GM18868 (cell line): ENCODE results near the gene AK9.
"Not testable (repeated sequence)": the region's sequence is repeated elsewhere in the genome, so short reads cannot be mapped to it uniquely, and the experiment has no call there.

ENCODE experiments used
- ATAC-seq: cut with Tn5 transposase; IDR thresholded peaks from one replicate; pipeline ENCODE4 v1.9.1; 2021; ENCODE audit warnings: mild to moderate bottlenecking, moderate library complexity; ENCODE audit not compliant: unreplicated experiment

The AK9 gene

GRCh38 chr6:109690737-109691621 is at the start of gene AK9, which contains the start of gene FIG4:
Gene AK9 (minus strand): TSS chr6:109691202. CDS start chr6:109675745, 15,457 bp downstream.
Gene FIG4 (plus strand): TSS chr6:109691296. CDS start chr6:109691436, 140 bp downstream.
- ATAC-seq, result peak; percentile 95

- ATAC-seq, result no peak
These were observed 49.8 kb upstream of the AK9 start for GRCh38 chr6:109740787-109741186.

GRCh38 chr6:109739686-109740085 is 48.7 kb upstream of the AK9 start:
- ATAC-seq, result no peak

GRCh38 chr6:109738667-109739066 is 47.7 kb upstream of the AK9 start:
- ATAC-seq, result no peak

- no peak for ATAC-seq
These were observed 47.3 kb upstream of the AK9 start for GRCh38 chr6:109738255-109738654.

GRCh38 chr6:109736273-109737025 is 45.4 kb upstream of the AK9 start:
- no peak for ATAC-seq

GRCh38 chr6:109725250-109725649 is 34.2 kb upstream of the AK9 start:
- ATAC-seq, result not testable (repeated sequence)

- no peak for ATAC-seq
These were observed 31.7 kb upstream of the AK9 start for GRCh38 chr6:109722564-109723254.

GRCh38 chr6:109722011-109722410 is 31.0 kb upstream of the AK9 start:
- ATAC-seq, result no peak

GRCh38 chr6:109720311-109720710 is 29.3 kb upstream of the AK9 start:
- ATAC-seq, result no peak

- no peak for ATAC-seq
These were observed 28.0 kb upstream of the AK9 start for GRCh38 chr6:109718991-109719390.

GRCh38 chr6:109717971-109718370 is 27.0 kb upstream of the AK9 start:
- ATAC-seq, result no peak

- ATAC-seq, result no peak
These were observed 24.6 kb upstream of the AK9 start for GRCh38 chr6:109715616-109716015.

GRCh38 chr6:109714611-109715010 is 23.6 kb upstream of the AK9 start:
- no peak for ATAC-seq

GRCh38 chr6:109714166-109714565 is 23.2 kb upstream of the AK9 start:
- no peak for ATAC-seq

GRCh38 chr6:109713097-109713496 is 22.1 kb upstream of the AK9 start:
- ATAC-seq, result no peak

GRCh38 chr6:109708099-109708498 is 17.1 kb upstream of the AK9 start:
- not testable (repeated sequence) for ATAC-seq

- ATAC-seq, result no peak
These were observed 15.5 kb upstream of the AK9 start for GRCh38 chr6:109706513-109706912.

GRCh38 chr6:109705258-109705657 is 14.3 kb upstream of the AK9 start:
- peak; percentile 95 for ATAC-seq

GRCh38 chr6:109702791-109703190 is 11.8 kb upstream of the AK9 start:
- no peak for ATAC-seq

GRCh38 chr6:109701774-109702173 is 10.8 kb upstream of the AK9 start:
- ATAC-seq, result no peak
